Esophagus (tissue), 2 donors: ENCODE measurements around the gene TPTE2. TPM values are rescaled to one million over a fixed set of nuclear protein-coding genes. Genes with fewer than 3 reads are reported as not detected.
"Not testable (repeated sequence)": the region's sequence is repeated elsewhere in the genome, so short reads cannot be mapped to it uniquely, and the experiment has no call there.

Experiments
- H3K27ac ChIP-seq, 2 donors: one replicate each; pipeline ENCODE4 v1.5.1; 2013; ENCODE audit warnings: low read depth in 2 of 2, mild to moderate bottlenecking in 2 of 2, inconsistent platforms in 1 of 2, low read length in 1 of 2, moderate library complexity in 1 of 2
- H3K27me3 ChIP-seq, 2 donors: one replicate each; pipeline ENCODE4 v1.6.1; 2013; ENCODE audit warnings: low read length in 2 of 2, control low read depth in 1 of 2, mild to moderate bottlenecking in 1 of 2; ENCODE audit not compliant: insufficient read depth in 2 of 2, control insufficient read depth in 1 of 2
- H3K36me3 ChIP-seq, 2 donors: one replicate each; pipeline ENCODE4 v1.6.1; 2013; ENCODE audit warnings: low read length in 1 of 2; ENCODE audit not compliant: control insufficient read depth in 2 of 2, insufficient read depth in 2 of 2
- H3K4me1 ChIP-seq, 2 donors: one replicate each; pipeline ENCODE4 v1.6.1; 2013; ENCODE audit warnings: low read length in 1 of 2; ENCODE audit not compliant: control insufficient read depth in 2 of 2, insufficient read depth in 2 of 2
- H3K4me3 ChIP-seq, 2 donors: one replicate each; pipeline ENCODE4 v1.5.1; 2013; ENCODE audit warnings: low read length in 2 of 2, mild to moderate bottlenecking in 2 of 2, low read depth in 1 of 2, moderate library complexity in 1 of 2
- H3K9me3 ChIP-seq, 2 donors: one replicate each; pipeline ENCODE4 v1.6.1; 2013; ENCODE audit warnings: mild to moderate bottlenecking in 2 of 2, low read depth in 1 of 2, low read length in 1 of 2, moderate library complexity in 1 of 2; ENCODE audit not compliant: control insufficient read depth in 2 of 2, insufficient read depth in 1 of 2
- WGBS, 2 donors: extraction: QIAGEN DNeasy Blood & Tissue Kit; methylation state at CpG; one replicate each; pipeline ENCODE4 v1.1.7; 2013; 5-methylcytosine and 5-hydroxymethylcytosine counted together
- polyA plus RNA-seq, 2 donors: library from polyadenylated mRNA; stranded (reverse); fragments of 200-250 nt; gene quantifications; one replicate each; pipeline ENCODE4 v1.2.3, GENCODE V29; 2013
- donor health status: healthy with polysubstance abuse.
- donor health status: Bipolar disorder and iron deficiency.

Gene TPTE2
- not detected for polyA plus RNA-seq

- H3K9me3 ChIP-seq, H3K4me3 ChIP-seq, H3K27me3 ChIP-seq, H3K4me1 ChIP-seq, H3K36me3 ChIP-seq, H3K27ac ChIP-seq: not testable (repeated sequence)
- 91 to 94% methylated on average over 30 to 32 of the region's 32 CpGs for WGBS, 2 donors
Measured at GRCh38 chr13:19561127-19561582, at the start of gene TPTE2. TPTE2 (minus strand) TSS chr13:19561532; CDS start chr13:19503234, 58,298 bp downstream.

- no peak overlapping the region for H3K27ac ChIP-seq
- no peaks in the 10 kb centered on the region for H3K27me3 ChIP-seq
- H3K4me1 ChIP-seq: no peaks in the 10 kb centered on the region
- H3K4me3 ChIP-seq: no peak overlapping the region
- WGBS, 2 donors: 95% methylated on average over 10 of the region's 10 CpGs
- H3K36me3 ChIP-seq: no peaks in the 10 kb centered on the region
- H3K9me3 ChIP-seq: no peaks in the 10 kb centered on the region
Measured at GRCh38 chr13:19607523-19608078, 46.3 kb upstream of the TPTE2 start.

GRCh38 chr13:19606737-19607136, 45.4 kb upstream of the TPTE2 start:
- no peaks in the 10 kb centered on the region for H3K36me3 ChIP-seq
- 94 to 95% methylated on average over 2 of the region's 2 CpGs for whole genome bisulfite sequencing, 2 donors
- no peaks in the 10 kb centered on the region for H3K27me3 ChIP-seq
- H3K4me3 ChIP-seq: no peak overlapping the region
- no peak overlapping the region for H3K27ac ChIP-seq
- H3K4me1 ChIP-seq: peaks cover 0 to 2% of the 10 kb centered on the region in 2 donors
- no peaks in the 10 kb centered on the region for H3K9me3 ChIP-seq

GRCh38 chr13:19606152-19606551, 44.8 kb upstream of the TPTE2 start:
- Histone ChIP-seq H3K9me3 (no peaks in the 10 kb centered on the region), H3K27ac (peak overlapping the region in 1 of 2 donors; percentile 9), H3K4me3 (no peak overlapping the region), H3K27me3 (no peaks in the 10 kb centered on the region), H3K4me1 (peaks cover 0 to 4% of the 10 kb centered on the region in 2 donors), H3K36me3 (no peaks in the 10 kb centered on the region)

- Histone ChIP-seq H3K4me1 (peaks cover 0 to 4% of the 10 kb centered on the region in 2 donors), H3K27me3 (no peaks in the 10 kb centered on the region), H3K9me3 (no peaks in the 10 kb centered on the region), H3K4me3 (no peak overlapping the region), H3K27ac (peak overlapping the region in 1 of 2 donors; percentile 33), H3K36me3 (no peaks in the 10 kb centered on the region)
- WGBS, 2 donors: 71 to 74% methylated on average over 7 of the region's 7 CpGs
Measured at GRCh38 chr13:19605161-19605955, 44.0 kb upstream of the TPTE2 start.

- Histone ChIP-seq H3K4me3 (no peak overlapping the region), H3K36me3 (no peaks in the 10 kb centered on the region), H3K9me3 (no peaks in the 10 kb centered on the region), H3K4me1 (peaks cover 0 to 4% of the 10 kb centered on the region in 2 donors), H3K27me3 (no peaks in the 10 kb centered on the region), H3K27ac (no peak overlapping the region)
- 74 to 84% methylated on average over 6 of the region's 6 CpGs for WGBS, 2 donors
Measured at GRCh38 chr13:19604306-19604705, 43.0 kb upstream of the TPTE2 start.

GRCh38 chr13:19601749-19602725, 40.7 kb upstream of the TPTE2 start:
- Histone ChIP-seq H3K27me3 (no peaks in the 10 kb centered on the region), H3K4me1 (peaks cover 0 to 4% of the 10 kb centered on the region in 2 donors), H3K9me3 (no peaks in the 10 kb centered on the region), H3K27ac (no peak overlapping the region), H3K36me3 (no peaks in the 10 kb centered on the region), H3K4me3 (peak overlapping the region; percentile 67 to 74)
- 1 to 2% methylated on average over 73 to 108 of the region's 108 CpGs for WGBS, 2 donors

- WGBS, 2 donors: 83 to 87% methylated on average over 5 of the region's 5 CpGs
- Histone ChIP-seq H3K36me3 (no peaks in the 10 kb centered on the region), H3K9me3 (no peaks in the 10 kb centered on the region), H3K27me3 (no peaks in the 10 kb centered on the region), H3K4me3 (no peak overlapping the region), H3K4me1 (peaks cover 0 to 4% of the 10 kb centered on the region in 2 donors), H3K27ac (no peak overlapping the region)
Measured at GRCh38 chr13:19597523-19597922, 36.2 kb upstream of the TPTE2 start.

GRCh38 chr13:19596960-19597361, 35.6 kb upstream of the TPTE2 start:
- WGBS, 2 donors: 82 to 83% methylated on average over 6 of the region's 6 CpGs
- peaks cover 0 to 3% of the 10 kb centered on the region in 2 donors for H3K4me1 ChIP-seq
- no peaks in the 10 kb centered on the region for H3K27me3 ChIP-seq
- H3K9me3 ChIP-seq: no peaks in the 10 kb centered on the region
- no peaks in the 10 kb centered on the region for H3K36me3 ChIP-seq
- no peak overlapping the region for H3K4me3 ChIP-seq
- H3K27ac ChIP-seq: no peak overlapping the region
